ENCODE results near the gene HOATZ. TPM values are rescaled to one million over a fixed set of nuclear protein-coding genes. Genes with fewer than 3 reads are reported as not detected.

The HOATZ gene
- total RNA-seq, 1 experiment from 2014 or later, result not detected

DNA sequence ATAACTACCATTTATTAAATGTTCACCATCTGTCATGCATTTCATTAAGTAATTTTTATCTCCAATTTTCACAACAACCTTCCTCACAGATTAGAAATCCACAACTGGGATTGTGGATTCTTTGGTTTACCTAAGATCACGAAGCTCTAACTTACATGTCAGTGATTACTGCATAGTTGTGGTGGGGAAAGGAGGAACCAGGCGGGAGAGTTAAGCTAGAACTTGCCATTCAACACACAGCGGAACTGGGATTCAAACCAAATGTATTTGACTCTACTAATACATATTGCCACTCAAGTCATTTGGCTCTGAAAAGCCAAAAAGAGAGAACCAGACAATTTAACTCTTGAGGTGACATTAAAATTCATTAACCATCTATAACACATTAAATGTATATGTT is 15.5 kb downstream of the HOATZ start:
- Histone ChIP-seq H3K4me2 (ENCODE audit: low read length) (no peak overlapping the region), H3K27me3 (ENCODE audit: insufficient read depth, low read length) (no peaks in the 10 kb centered on the region; the same call in 1 of the 2 replicates), H3K27ac (ENCODE audit: low read depth, low read length) (no peak overlapping the region), H4K20me1 (ENCODE audit: insufficient read depth) (no peaks in the 10 kb centered on the region), H3K9me2 (ENCODE audit: insufficient read depth) (no peaks in the 10 kb centered on the region), H3K9ac (ENCODE audit: low read length) (no peak overlapping the region), H3K9me3 (ENCODE audit: control insufficient read depth in 1 of 2, insufficient read depth in 1 of 2, low read depth in 1 of 2, low read length in 2 of 2) (no peaks in the 10 kb centered on the region), H3K79me2 (ENCODE audit: insufficient read depth, low read length) (no peaks in the 10 kb centered on the region), H3K36me3 (ENCODE audit: control insufficient read depth in 1 of 2, insufficient read depth in 2 of 2, low read length in 2 of 2) (no peaks in the 10 kb centered on the region), H2AFZ (ENCODE audit: low read depth, low read length, poor library complexity, severe bottlenecking) (no peak overlapping the region), H3K4me1 (ENCODE audit: control insufficient read depth in 1 of 2, insufficient read depth in 2 of 2, low read length in 2 of 2) (peaks cover 0 to 20% of the 10 kb centered on the region in 2 experiments; a peak in 2 of 4 replicates), H3K4me3 (replicated peaks in 1 of 2; ENCODE audit: low read depth in 1 of 2, low read length in 2 of 2) (no peak overlapping the region)
- no peak for DNase-seq (ENCODE audit: low read depth, low spot score)
- no peak for ATAC-seq
- POLR2A ChIA-PET, result no interaction called here
- RAD21 ChIA-PET (ENCODE audit: low non-redundant PET in 1 of 2, low total read pairs in 2 of 2, uncharacterized antibody in 2 of 2, unreplicated experiment in 2 of 2), result no interaction called here
- no TSS peak for BruUV-seq (replicated peaks)
- intact Hi-C loops (cut with micrococcal nuclease), result no loop called here
- CTCF ChIA-PET, result no interaction called here
- TF ChIP-seq POLR2A (IDR thresholded peaks at IDR 0.05; ENCODE audit: borderline replicate concordance, extremely low read depth, insufficient read depth, insufficient read length) (no peak), ZNF274 (IDR thresholded peaks at IDR 0.05; ENCODE audit: low read depth, low read length) (no peak), ELF1 (IDR thresholded peaks at IDR 0.05; ENCODE audit: borderline replicate concordance, low read depth) (no peak), POLR2AphosphoS5 (IDR thresholded peaks at IDR 0.05; ENCODE audit: low read depth, low read length) (no peak), JUND (IDR thresholded peaks at IDR 0.05) (no peak), RAD21 (IDR thresholded peaks at IDR 0.05; ENCODE audit: low read depth) (no peak), FOSL1 (IDR thresholded peaks at IDR 0.05; ENCODE audit: low read depth) (no peak), EGR1 (IDR thresholded peaks at IDR 0.05; ENCODE audit: low read depth) (no peak), SRF (IDR thresholded peaks at IDR 0.05; ENCODE audit: low read depth) (no peak), ZFX (IDR thresholded peaks at IDR 0.05) (no peak), CEBPB (IDR thresholded peaks at IDR 0.05; ENCODE audit: low read depth) (no peak)
- TF ChIP-seq, protein P1, sequence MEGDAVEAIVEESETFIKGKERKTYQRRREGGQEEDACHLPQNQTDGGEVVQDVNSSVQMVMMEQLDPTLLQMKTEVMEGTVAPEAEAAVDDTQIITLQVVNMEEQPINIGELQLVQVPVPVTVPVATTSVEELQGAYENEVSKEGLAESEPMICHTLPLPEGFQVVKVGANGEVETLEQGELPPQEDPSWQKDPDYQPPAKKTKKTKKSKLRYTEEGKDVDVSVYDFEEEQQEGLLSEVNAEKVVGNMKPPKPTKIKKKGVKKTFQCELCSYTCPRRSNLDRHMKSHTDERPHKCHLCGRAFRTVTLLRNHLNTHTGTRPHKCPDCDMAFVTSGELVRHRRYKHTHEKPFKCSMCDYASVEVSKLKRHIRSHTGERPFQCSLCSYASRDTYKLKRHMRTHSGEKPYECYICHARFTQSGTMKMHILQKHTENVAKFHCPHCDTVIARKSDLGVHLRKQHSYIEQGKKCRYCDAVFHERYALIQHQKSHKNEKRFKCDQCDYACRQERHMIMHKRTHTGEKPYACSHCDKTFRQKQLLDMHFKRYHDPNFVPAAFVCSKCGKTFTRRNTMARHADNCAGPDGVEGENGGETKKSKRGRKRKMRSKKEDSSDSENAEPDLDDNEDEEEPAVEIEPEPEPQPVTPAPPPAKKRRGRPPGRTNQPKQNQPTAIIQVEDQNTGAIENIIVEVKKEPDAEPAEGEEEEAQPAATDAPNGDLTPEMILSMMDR (IDR thresholded peaks at IDR 0.05 in 2 of 3, conservative IDR thresholded peaks at IDR 0.05 in 1 of 3; ENCODE audit: borderline replicate concordance in 1 of 3, insufficient read depth in 1 of 3, low read depth in 2 of 3, low read length in 2 of 3), result no peak
- TF ChIP-seq, protein P2, sequence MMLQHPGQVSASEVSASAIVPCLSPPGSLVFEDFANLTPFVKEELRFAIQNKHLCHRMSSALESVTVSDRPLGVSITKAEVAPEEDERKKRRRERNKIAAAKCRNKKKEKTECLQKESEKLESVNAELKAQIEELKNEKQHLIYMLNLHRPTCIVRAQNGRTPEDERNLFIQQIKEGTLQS (IDR thresholded peaks at IDR 0.05), result no peak
- TF ChIP-seq, protein P3, sequence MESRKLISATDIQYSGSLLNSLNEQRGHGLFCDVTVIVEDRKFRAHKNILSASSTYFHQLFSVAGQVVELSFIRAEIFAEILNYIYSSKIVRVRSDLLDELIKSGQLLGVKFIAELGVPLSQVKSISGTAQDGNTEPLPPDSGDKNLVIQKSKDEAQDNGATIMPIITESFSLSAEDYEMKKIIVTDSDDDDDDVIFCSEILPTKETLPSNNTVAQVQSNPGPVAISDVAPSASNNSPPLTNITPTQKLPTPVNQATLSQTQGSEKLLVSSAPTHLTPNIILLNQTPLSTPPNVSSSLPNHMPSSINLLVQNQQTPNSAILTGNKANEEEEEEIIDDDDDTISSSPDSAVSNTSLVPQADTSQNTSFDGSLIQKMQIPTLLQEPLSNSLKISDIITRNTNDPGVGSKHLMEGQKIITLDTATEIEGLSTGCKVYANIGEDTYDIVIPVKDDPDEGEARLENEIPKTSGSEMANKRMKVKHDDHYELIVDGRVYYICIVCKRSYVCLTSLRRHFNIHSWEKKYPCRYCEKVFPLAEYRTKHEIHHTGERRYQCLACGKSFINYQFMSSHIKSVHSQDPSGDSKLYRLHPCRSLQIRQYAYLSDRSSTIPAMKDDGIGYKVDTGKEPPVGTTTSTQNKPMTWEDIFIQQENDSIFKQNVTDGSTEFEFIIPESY (IDR thresholded peaks at IDR 0.05; ENCODE audit: extremely low read depth, insufficient replicate concordance, low read length), result no peak
- TF ChIP-seq, protein P4, sequence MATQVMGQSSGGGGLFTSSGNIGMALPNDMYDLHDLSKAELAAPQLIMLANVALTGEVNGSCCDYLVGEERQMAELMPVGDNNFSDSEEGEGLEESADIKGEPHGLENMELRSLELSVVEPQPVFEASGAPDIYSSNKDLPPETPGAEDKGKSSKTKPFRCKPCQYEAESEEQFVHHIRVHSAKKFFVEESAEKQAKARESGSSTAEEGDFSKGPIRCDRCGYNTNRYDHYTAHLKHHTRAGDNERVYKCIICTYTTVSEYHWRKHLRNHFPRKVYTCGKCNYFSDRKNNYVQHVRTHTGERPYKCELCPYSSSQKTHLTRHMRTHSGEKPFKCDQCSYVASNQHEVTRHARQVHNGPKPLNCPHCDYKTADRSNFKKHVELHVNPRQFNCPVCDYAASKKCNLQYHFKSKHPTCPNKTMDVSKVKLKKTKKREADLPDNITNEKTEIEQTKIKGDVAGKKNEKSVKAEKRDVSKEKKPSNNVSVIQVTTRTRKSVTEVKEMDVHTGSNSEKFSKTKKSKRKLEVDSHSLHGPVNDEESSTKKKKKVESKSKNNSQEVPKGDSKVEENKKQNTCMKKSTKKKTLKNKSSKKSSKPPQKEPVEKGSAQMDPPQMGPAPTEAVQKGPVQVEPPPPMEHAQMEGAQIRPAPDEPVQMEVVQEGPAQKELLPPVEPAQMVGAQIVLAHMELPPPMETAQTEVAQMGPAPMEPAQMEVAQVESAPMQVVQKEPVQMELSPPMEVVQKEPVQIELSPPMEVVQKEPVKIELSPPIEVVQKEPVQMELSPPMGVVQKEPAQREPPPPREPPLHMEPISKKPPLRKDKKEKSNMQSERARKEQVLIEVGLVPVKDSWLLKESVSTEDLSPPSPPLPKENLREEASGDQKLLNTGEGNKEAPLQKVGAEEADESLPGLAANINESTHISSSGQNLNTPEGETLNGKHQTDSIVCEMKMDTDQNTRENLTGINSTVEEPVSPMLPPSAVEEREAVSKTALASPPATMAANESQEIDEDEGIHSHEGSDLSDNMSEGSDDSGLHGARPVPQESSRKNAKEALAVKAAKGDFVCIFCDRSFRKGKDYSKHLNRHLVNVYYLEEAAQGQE (IDR thresholded peaks at IDR 0.05; ENCODE audit: low read depth), result no peak
